HL-60 (cell line): ENCODE measurements around the gene IFRD2.

ENCODE experiments used
- DNase-seq, 2 experiments: peaks; one replicate each; pipeline ENCODE4 v3.0.0-alpha.2; 2010 to 2020; ENCODE audit warnings: low read depth in 1 of 2, low spot score in 1 of 2
- H3K27ac ChIP-seq: fragments of 250-450 bp; sonication (Bioruptor Pico); replicated peaks from 2 replicates; pipeline ENCODE4 v1.5.1; 2020; ENCODE audit warnings: mild to moderate bottlenecking, moderate library complexity
- H3K27me3 ChIP-seq: fragments of 250-450 bp; sonication (Bioruptor Pico); 2 replicates; pipeline ENCODE4 v1.5.1; 2021; ENCODE audit warnings: mild to moderate bottlenecking, moderate library complexity; ENCODE audit not compliant: insufficient read depth, poor library complexity, severe bottlenecking
- H3K4me3 ChIP-seq: replicated peaks from 2 replicates; pipeline ENCODE4 v1.5.1; 2011; ENCODE audit warnings: mild to moderate bottlenecking, control low read depth, low read length; ENCODE audit not compliant: insufficient read depth
- CTCF ChIP-seq: IDR thresholded peaks from one replicate; pipeline ENCODE4 v1.5.1; 2011; ENCODE audit warnings: low read length, control low read depth, inconsistent platforms; ENCODE audit not compliant: insufficient read depth
- GABPA ChIP-seq: IDR thresholded peaks from 2 replicates; pipeline ENCODE4 v1.6.1; 2012; ENCODE audit warnings: low read depth
- POLR2AphosphoS5 ChIP-seq: IDR thresholded peaks from 2 replicates; pipeline ENCODE4 v1.6.1; 2012; ENCODE audit warnings: low read depth
- REST ChIP-seq: IDR thresholded peaks from 2 replicates; pipeline ENCODE4 v1.6.1; 2012; ENCODE audit warnings: low read depth; ENCODE audit not compliant: insufficient replicate concordance
- SPI1 ChIP-seq: IDR thresholded peaks from 2 replicates; pipeline ENCODE4 v1.6.1; 2012; ENCODE audit warnings: low read depth, mild to moderate bottlenecking, borderline replicate concordance

The IFRD2 gene

GRCh38 chr3:50340147-50340447 lies 47.9 kb upstream of the IFRD2 start:
- no peaks in the 10 kb centered on the region for H3K27me3 ChIP-seq
- H3K27ac ChIP-seq: peak overlapping the region; percentile 99

DNA sequence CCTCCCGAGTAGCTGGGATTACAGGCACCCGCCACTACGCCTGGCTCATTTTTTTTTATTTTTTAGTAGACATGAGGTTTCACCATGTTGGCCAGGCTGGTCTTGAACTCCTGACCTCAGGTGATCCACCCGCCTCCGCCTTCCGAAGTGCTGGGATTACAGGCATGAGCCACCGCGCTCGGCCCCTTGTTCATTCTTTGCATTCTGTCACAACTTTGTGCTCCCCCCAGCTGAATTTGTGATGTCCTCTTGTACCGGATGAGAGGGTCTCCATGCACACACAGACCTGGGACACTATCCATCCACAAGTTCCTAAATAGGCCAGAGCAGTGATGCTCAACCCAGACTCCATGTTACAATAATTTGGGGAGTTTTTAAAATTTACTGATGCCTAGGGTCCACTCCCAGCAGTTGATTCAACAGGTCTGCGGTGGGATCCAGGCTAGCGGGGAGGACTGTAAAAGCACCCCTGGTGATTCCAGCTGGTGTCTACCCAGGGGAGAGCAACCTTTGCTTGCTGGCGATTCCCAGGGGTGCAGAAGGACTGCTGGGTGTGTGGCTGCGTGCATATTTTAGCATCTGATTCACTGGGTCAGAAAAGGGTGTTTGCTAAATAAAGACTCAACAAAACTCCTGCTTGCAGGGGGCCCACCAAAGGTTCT lies 47.4 kb upstream of the IFRD2 start:
- no peak for TF ChIP-seq POLR2AphosphoS5
- no peak for TF ChIP-seq SPI1
- TF ChIP-seq GABPA: no peak
- no peak for TF ChIP-seq REST
- TF ChIP-seq CTCF: no peak
- no peak for DNase-seq
- Histone ChIP-seq H3K27me3 (no peaks in the 10 kb centered on the region), H3K27ac (peak overlapping the region; percentile 99), H3K4me3 (peak overlapping the region; percentile 68)

More at GRCh38 chr3:50340147-50340447, 47.9 kb upstream of the IFRD2 start:
- no peak for DNase-seq
- TF ChIP-seq POLR2AphosphoS5 (no peak), GABPA (no peak), SPI1 (no peak), CTCF (no peak), REST (no peak)
- peak overlapping the region; percentile 68 for H3K4me3 ChIP-seq

- H3K4me3 ChIP-seq: peak overlapping the region; percentile 68
- peak overlapping the region; percentile 99 for H3K27ac ChIP-seq
- TF ChIP-seq POLR2AphosphoS5 (no peak), GABPA (no peak), SPI1 (peak; percentile 54; the same call in 1 of the 2 replicates), REST (no peak)
- DNase-seq: peak in 1 of 2 experiments; percentile 64
- no peaks in the 10 kb centered on the region for H3K27me3 ChIP-seq
Measured at GRCh38 chr3:50338965-50339364, 46.7 kb upstream of the IFRD2 start.
